HEK293 (cell line): Measurements from ENCODE around the gene SERTAD3.
"Not testable (repeated sequence)": the region's sequence is repeated elsewhere in the genome, so short reads cannot be mapped to it uniquely, and the experiment has no call there.

Experiments used
- CTCF ChIA-PET: fragments of 350-600 bp; formaldehyde crosslinking; extraction: SDS; loops from one replicate; lab custom pipeline; 2021; ENCODE audit warnings: antibody characterized with exemption; lab: Yijun Ruan, JAX
- POLR2A ChIA-PET: fragments of 300-600 bp; formaldehyde crosslinking; extraction: SDS; loops from one replicate; lab custom pipeline; 2020; ENCODE audit warnings: antibody characterized with exemption, inconsistent platforms; lab: Yijun Ruan, JAX
- H3K27ac ChIP-seq: fragments of 200-500 bp; sonication (Bioruptor generic); 2 replicates; pipeline ENCODE4 v1.5.1; 2014; ENCODE audit warnings: low read depth, low read length, control low read depth, inconsistent platforms; ENCODE audit errors: extremely low read depth
- H3K36me3 ChIP-seq, 2 experiments: fragments of 200-500 bp in 1 of 2; sonication (Bioruptor generic) in 1 of 2; 1 replicate in 1 of 2; 2 replicates in 1 of 2; pipeline ENCODE4 v1.5.1; 2014 to 2017; ENCODE audit warnings: inconsistent platforms in 2 of 2, low read length in 2 of 2; ENCODE audit not compliant: control insufficient read depth in 2 of 2, insufficient read depth in 1 of 2
- H3K4me1 ChIP-seq: fragments of 200-500 bp; sonication (Bioruptor generic); 2 replicates; pipeline ENCODE4 v1.5.1; 2014; ENCODE audit warnings: mild to moderate bottlenecking, low read length, inconsistent platforms; ENCODE audit not compliant: control insufficient read depth, insufficient read depth
- H3K4me3 ChIP-seq: 2 replicates; pipeline ENCODE4 v1.5.1; 2011; ENCODE audit warnings: low read depth, mild to moderate bottlenecking, control low read depth, low read length, moderate library complexity
- H3K9me3 ChIP-seq: fragments of 200-500 bp; sonication (Bioruptor generic); 2 replicates; pipeline ENCODE4 v1.5.1; 2014; ENCODE audit warnings: low read depth, low read length, inconsistent platforms; ENCODE audit not compliant: control insufficient read depth, insufficient read depth
- GFI1B ChIP-seq: fragments of 450-650 bp; formaldehyde crosslinking; IDR thresholded peaks from 2 replicates; pipeline ENCODE4 v1.5.1; 2016; ENCODE audit warnings: missing biosample characterization, missing genetic modification characterization
- GLIS2 ChIP-seq: fragments of 450-650 bp; formaldehyde crosslinking; IDR thresholded peaks from 2 replicates; pipeline ENCODE4 v1.5.1; 2016; ENCODE audit warnings: missing biosample characterization, missing genetic modification characterization
- KLF10 ChIP-seq: fragments of 450-650 bp; IDR thresholded peaks from 2 replicates; pipeline ENCODE4 v1.5.1; 2018; ENCODE audit warnings: missing biosample characterization, mild to moderate bottlenecking, missing genetic modification characterization
- KLF17 ChIP-seq: fragments of 450-650 bp; formaldehyde crosslinking; IDR thresholded peaks from 2 replicates; pipeline ENCODE4 v1.5.1; 2016; ENCODE audit warnings: missing biosample characterization, missing genetic modification characterization
- KLF8 ChIP-seq: fragments of 450-650 bp; formaldehyde crosslinking; IDR thresholded peaks from 2 replicates; pipeline ENCODE4 v1.5.1; 2016; ENCODE audit warnings: missing biosample characterization, missing genetic modification characterization
- REST ChIP-seq: fragments of 450-650 bp; formaldehyde crosslinking; IDR thresholded peaks from 2 replicates; pipeline ENCODE4 v1.5.1; 2016; ENCODE audit warnings: missing biosample characterization, missing genetic modification characterization
- SCRT1 ChIP-seq: fragments of 450-650 bp; formaldehyde crosslinking; IDR thresholded peaks from 2 replicates; pipeline ENCODE4 v1.5.1; 2016; ENCODE audit warnings: missing biosample characterization, missing genetic modification characterization, borderline replicate concordance
- SCRT2 ChIP-seq: fragments of 450-650 bp; formaldehyde crosslinking; IDR thresholded peaks from 2 replicates; pipeline ENCODE4 v1.5.1; 2016; ENCODE audit warnings: missing biosample characterization, missing genetic modification characterization
- ZBTB21 ChIP-seq: fragments of 450-650 bp; formaldehyde crosslinking; IDR thresholded peaks from 2 replicates; pipeline ENCODE4 v1.5.1; 2017; ENCODE audit warnings: missing biosample characterization, missing genetic modification characterization
- ZNF121 ChIP-seq: fragments of 450-650 bp; formaldehyde crosslinking; IDR thresholded peaks from 2 replicates; pipeline ENCODE4 v1.5.1; 2016; ENCODE audit warnings: missing biosample characterization, missing genetic modification characterization
- ZNF175 ChIP-seq: fragments of 450-650 bp; formaldehyde crosslinking; IDR thresholded peaks from 2 replicates; pipeline ENCODE4 v1.5.1; 2016; ENCODE audit warnings: missing biosample characterization, missing genetic modification characterization
- ZNF184 ChIP-seq: fragments of 450-650 bp; IDR thresholded peaks from 2 replicates; pipeline ENCODE4 v1.5.1; 2018; ENCODE audit warnings: missing biosample characterization, mild to moderate bottlenecking, missing genetic modification characterization
- ZNF335 ChIP-seq: fragments of 450-650 bp; formaldehyde crosslinking; conservative IDR thresholded peaks from 2 replicates; pipeline ENCODE4 v1.5.1; 2016; ENCODE audit warnings: missing biosample characterization, missing genetic modification characterization
- ZNF341 ChIP-seq: fragments of 450-650 bp; formaldehyde crosslinking; IDR thresholded peaks from 2 replicates; pipeline ENCODE4; 2016; ENCODE audit warnings: low read depth, missing biosample characterization, missing genetic modification characterization
- ZNF449 ChIP-seq: fragments of 450-650 bp; formaldehyde crosslinking; IDR thresholded peaks from 2 replicates; pipeline ENCODE4 v1.5.1; 2017; ENCODE audit warnings: missing biosample characterization, mild to moderate bottlenecking, missing genetic modification characterization, moderate library complexity
- ZNF48 ChIP-seq: fragments of 450-650 bp; formaldehyde crosslinking; IDR thresholded peaks from 2 replicates; pipeline ENCODE4 v1.5.1; 2016; ENCODE audit warnings: missing biosample characterization, missing genetic modification characterization
- ZNF555 ChIP-seq: fragments of 450-650 bp; formaldehyde crosslinking; conservative IDR thresholded peaks from 2 replicates; pipeline ENCODE4 v1.5.1; 2017; ENCODE audit warnings: missing biosample characterization, mild to moderate bottlenecking, missing genetic modification characterization, inconsistent platforms
- ZNF558 ChIP-seq: fragments of 450-650 bp; formaldehyde crosslinking; IDR thresholded peaks from 2 replicates; pipeline ENCODE4 v1.5.1; 2016; ENCODE audit warnings: missing biosample characterization, missing genetic modification characterization
- ZNF623 ChIP-seq: fragments of 450-650 bp; formaldehyde crosslinking; IDR thresholded peaks from 2 replicates; pipeline ENCODE4 v1.5.1; 2016; ENCODE audit warnings: missing biosample characterization, missing genetic modification characterization
- ZNF658 ChIP-seq: fragments of 450-650 bp; formaldehyde crosslinking; IDR thresholded peaks from 2 replicates; pipeline ENCODE4; 2016; ENCODE audit warnings: missing biosample characterization, missing genetic modification characterization
- ZNF707 ChIP-seq: fragments of 450-650 bp; formaldehyde crosslinking; IDR thresholded peaks from 2 replicates; pipeline ENCODE4 v1.5.1; 2016; ENCODE audit warnings: missing biosample characterization, missing genetic modification characterization
- ZNF792 ChIP-seq: fragments of 450-650 bp; formaldehyde crosslinking; IDR thresholded peaks from 2 replicates; pipeline ENCODE4 v1.5.1; 2016; ENCODE audit warnings: missing biosample characterization, missing genetic modification characterization

The SERTAD3 gene

GRCh38 chr19:40475878-40476644 is 31.9 kb upstream of the SERTAD3 start:
- H3K9me3 ChIP-seq, H3K4me3 ChIP-seq, H3K27ac ChIP-seq, H3K4me1 ChIP-seq, H3K36me3 ChIP-seq: not testable (repeated sequence)
- POLR2A ChIA-PET = interaction anchor here (0.7 to 1.5 kb wide), 3 partner anchors 10 to 50 kb away, joined by 3 to 12 read pairs (median 4); partner anchors contain the start of genes BLVRB and SERTAD1
- TF ChIP-seq SCRT2 (tag by site-specific recombination) (peak; percentile 90), SCRT1 (tag by site-specific recombination) (peak; percentile 93), GFI1B (tag by site-specific recombination) (0 out of 2 replicates have a peak, but pooled peaks have one; percentile 28), KLF8 (0 out of 2 replicates have a peak, but pooled peaks have one; percentile 5)
- CTCF ChIA-PET = interaction anchor here (0.5 to 3.7 kb wide), 6 partner anchors 11 to 1430 kb away, joined by 3 to 27 read pairs (median 4); partner anchors contain the start of gene BLVRB

- H3K4me3 ChIP-seq = no peak overlapping the region
- TF ChIP-seq ZNF48 (tag by site-specific recombination) (no peak), ZNF707 (no peak), ZNF558 (tag by site-specific recombination) (no peak), ZNF121 (tag by site-specific recombination) (peak; percentile 93), GFI1B (tag by site-specific recombination) (no peak)
- POLR2A ChIA-PET = interaction anchor here (1.1 kb wide), 1 partner anchor 9 kb away, joined by 3 read pairs; the partner anchor contains the start of gene BLVRB
- no peaks in the 10 kb centered on the region; a peak in 1 of 3 replicates for H3K36me3 ChIP-seq
- H3K9me3 ChIP-seq = no peaks in the 10 kb centered on the region; the same call in 1 of the 2 replicates
- H3K27ac ChIP-seq = no peak overlapping the region
- CTCF ChIA-PET = interaction anchor here (0.6 to 1.0 kb wide), 3 partner anchors 24 to 188 kb away, joined by 3 to 6 read pairs (median 4); no protein-coding TSS in a partner anchor
- no peaks in the 10 kb centered on the region for H3K4me1 ChIP-seq
These were observed 30.6 kb upstream of the SERTAD3 start for GRCh38 chr19:40474737-40475136.

- POLR2A ChIA-PET = interaction anchor here (0.6 kb wide), 1 partner anchor 65 kb away, joined by 4 read pairs; no protein-coding TSS in a partner anchor
These were observed 28.4 kb upstream of the SERTAD3 start for GRCh38 chr19:40472516-40472915.

More at GRCh38 chr19:40472516-40472915, 28.4 kb upstream of the SERTAD3 start:
- Histone ChIP-seq H3K4me1 (no peaks in the 10 kb centered on the region), H3K36me3 (no peaks in the 10 kb centered on the region; a peak in 1 of 3 replicates), H3K27ac (no peak overlapping the region), H3K9me3 (no peaks in the 10 kb centered on the region; the same call in 1 of the 2 replicates), H3K4me3 (no peak overlapping the region)
- CTCF ChIA-PET = interaction anchor here (0.6 kb wide), 1 partner anchor 99 kb away, joined by 3 read pairs; no protein-coding TSS in a partner anchor
- TF ChIP-seq ZNF184 (tag by site-specific recombination) (no peak), ZNF449 (tag by site-specific recombination) (no peak), GLIS2 (tag by site-specific recombination) (no peak), ZNF658 (tag by site-specific recombination) (no peak), ZBTB21 (tag by site-specific recombination) (no peak), ZNF335 (no peak), ZNF555 (tag by site-specific recombination) (no peak), ZNF623 (tag by site-specific recombination) (no peak), ZNF792 (tag by site-specific recombination) (no peak), ZNF175 (tag by site-specific recombination) (no peak), KLF10 (tag by site-specific recombination) (no peak), KLF17 (tag by site-specific recombination) (no peak), ZNF341 (no peak), REST (tag by site-specific recombination) (no peak)
